Activated CD8-positive, alpha-beta T cell treated with anti-CD3 and anti-CD28 coated beads for 36 hours (primary cell): ENCODE measurements around the gene BEND6. TPM values are rescaled to one million over a fixed set of nuclear protein-coding genes. Genes with fewer than 3 reads are reported as not detected.

Experiments
- ATAC-seq: fragments of 200-7000 bp; cut with Tn5 transposase; one replicate; pipeline ENCODE4 v1.10.0; 2021; ENCODE audit warnings: mild to moderate bottlenecking, moderate library complexity
- CTCF ChIA-PET: fragments of 350-600 bp; sonication (Branson Sonifier 250); formaldehyde crosslinking; loops from one replicate; lab custom pipeline; 2021; ENCODE audit warnings: antibody characterized with exemption; lab: Charles Lee
- POLR2A ChIA-PET: fragments of 350-600 bp; sonication (Branson Sonifier 250); formaldehyde crosslinking; loops from one replicate; lab custom pipeline; 2021; ENCODE audit warnings: antibody characterized with exemption; lab: Charles Lee
- DNase-seq: peaks from one replicate; pipeline ENCODE4 v3.0.0-alpha.2; 2020
- H3K27ac Mint-ChIP-seq: one replicate; pipeline ENCODE4 v1.8.0; 2021; ENCODE audit warnings: mild to moderate bottlenecking, mixed read lengths
- H3K27me3 Mint-ChIP-seq: one replicate; pipeline ENCODE4 v1.8.0; 2021; ENCODE audit warnings: mixed read lengths
- H3K36me3 Mint-ChIP-seq: one replicate; pipeline ENCODE4 v1.8.0; 2021; ENCODE audit warnings: low read depth, mixed read lengths
- H3K4me1 Mint-ChIP-seq: one replicate; pipeline ENCODE4 v1.8.0; 2021; ENCODE audit warnings: low read depth, mixed read lengths
- H3K4me3 Mint-ChIP-seq: one replicate; pipeline ENCODE4 v1.8.0; 2021; ENCODE audit warnings: mild to moderate bottlenecking, moderate library complexity, mixed read lengths
- H3K9me3 Mint-ChIP-seq: one replicate; pipeline ENCODE4 v1.8.0; 2021; ENCODE audit warnings: mixed read lengths
- CTCF ChIP-seq: fragments of 200-600 bp; IDR thresholded peaks from one replicate; pipeline ENCODE4 v1.8.0; 2022; ENCODE audit warnings: antibody characterized with exemption, mild to moderate bottlenecking
- intact Hi-C: fragments of 100-400 bp; cut with micrococcal nuclease; formaldehyde crosslinking; loops from one replicate; pipeline ENCODE4 v1.10.0; 2022
- total RNA-seq, 2 experiments: library from RNA; stranded (reverse); gene quantifications; one replicate each; pipeline ENCODE4 v1.2.3, GENCODE V29; 2021

The BEND6 gene
- total RNA-seq, 2 experiments from 2014 or later = not detected

DNA sequence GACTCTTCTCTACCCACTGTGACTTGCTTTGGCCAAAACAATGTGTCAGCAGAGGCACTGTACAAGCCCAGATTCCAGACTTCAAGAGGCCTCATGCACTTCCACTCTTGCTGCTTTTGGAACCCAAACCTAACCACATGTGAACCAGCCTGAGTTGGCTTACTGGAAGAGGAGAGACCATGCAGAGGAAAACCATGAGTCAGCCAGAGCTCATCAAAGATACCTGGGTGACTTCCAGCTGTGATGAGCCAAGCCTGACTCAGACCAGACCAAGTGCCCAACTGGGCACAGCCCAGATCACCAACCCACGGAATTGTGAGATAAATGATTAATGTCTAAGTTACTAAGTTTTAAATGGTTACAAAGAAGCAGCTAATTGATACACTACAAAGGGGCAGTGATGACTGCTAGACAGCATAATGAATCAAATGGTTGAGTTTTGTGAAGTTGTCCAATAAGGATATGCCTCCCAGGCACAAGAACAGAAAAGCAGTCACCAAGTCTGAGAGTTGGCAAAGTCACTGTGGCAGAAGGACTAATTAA, 16.2 kb upstream of the BEND6 start:
- ATAC-seq (no peak), DNase-seq (no peak)
- CTCF ChIA-PET = interaction anchor here (1.4 kb wide), 1 partner anchor 12 kb away, joined by 6 read pairs; no protein-coding TSS in a partner anchor

GRCh38 chr6:56940463-56940862, 14.4 kb upstream of the BEND6 start:
- no peak overlapping the region for H3K27ac Mint-ChIP-seq
- DNase-seq = no peak
- peaks cover 11% of the 10 kb centered on the region for H3K27me3 Mint-ChIP-seq
- peaks cover 13% of the 10 kb centered on the region for H3K9me3 Mint-ChIP-seq
- CTCF ChIA-PET = no interaction called here
- TF ChIP-seq CTCF = no peak
- intact Hi-C loops = no loop called here
- H3K4me3 Mint-ChIP-seq = no peak overlapping the region
- POLR2A ChIA-PET = no interaction called here
- no peaks in the 10 kb centered on the region for H3K4me1 Mint-ChIP-seq
- H3K36me3 Mint-ChIP-seq = no peaks in the 10 kb centered on the region
- no peak for ATAC-seq

More for the DNA sequence above, 16.2 kb upstream of the BEND6 start:
- intact Hi-C loops = no loop called here
- Mint-ChIP-seq H3K27ac (no peak overlapping the region), H3K27me3 (peaks cover 1% of the 10 kb centered on the region), H3K36me3 (no peaks in the 10 kb centered on the region), H3K4me3 (no peak overlapping the region), H3K4me1 (no peaks in the 10 kb centered on the region), H3K9me3 (peaks cover 13% of the 10 kb centered on the region)
- TF ChIP-seq CTCF = no peak
- POLR2A ChIA-PET = no interaction called here

DNA sequence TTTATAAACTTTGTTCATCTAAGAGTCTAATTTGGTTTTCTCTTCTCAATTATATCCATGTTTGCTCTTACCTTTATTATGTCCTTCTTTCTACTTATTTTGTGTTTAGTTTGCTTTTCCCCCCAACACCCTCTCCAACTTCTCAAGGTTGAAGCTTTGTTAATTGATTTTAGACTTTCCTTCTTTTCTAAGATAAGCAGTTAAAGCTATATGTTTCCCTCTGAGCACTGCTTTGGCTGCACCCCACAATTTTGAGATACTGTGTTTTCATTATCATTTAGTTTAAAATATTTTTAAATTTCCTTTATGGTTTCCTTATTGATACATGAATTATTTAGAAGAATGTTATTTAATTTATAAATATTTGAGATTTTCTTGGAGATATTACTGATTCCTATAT, 13.9 kb upstream of the BEND6 start:
- ChIA-PET CTCF (no interaction called here), POLR2A (no interaction called here)
- H3K9me3 Mint-ChIP-seq = peaks cover 13% of the 10 kb centered on the region
- TF ChIP-seq CTCF = no peak
- DNase-seq (no peak), ATAC-seq (no peak)
- intact Hi-C loops = no loop called here
- no peak overlapping the region for H3K27ac Mint-ChIP-seq
- no peaks in the 10 kb centered on the region for H3K4me1 Mint-ChIP-seq
- H3K36me3 Mint-ChIP-seq = no peaks in the 10 kb centered on the region
- peaks cover 11% of the 10 kb centered on the region for H3K27me3 Mint-ChIP-seq
- no peak overlapping the region for H3K4me3 Mint-ChIP-seq

DNA sequence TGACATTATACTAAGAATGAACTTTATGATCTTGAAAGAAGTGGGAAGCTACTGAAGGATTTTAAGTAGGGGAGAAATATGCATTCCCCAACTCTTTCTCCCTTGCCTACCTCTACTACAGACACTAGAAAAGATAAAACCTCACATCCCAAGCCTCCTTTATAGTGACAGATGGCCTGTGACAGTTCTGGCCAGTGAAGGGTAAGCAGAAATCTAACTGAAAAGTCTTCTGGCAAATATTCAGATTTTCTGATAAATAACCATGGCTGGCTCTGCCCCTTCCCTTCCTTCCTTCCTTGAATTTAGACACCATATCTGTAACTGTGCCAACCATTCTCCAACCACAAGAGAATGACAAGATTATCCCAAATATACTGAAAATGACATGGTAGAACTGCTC, 10.2 kb upstream of the BEND6 start:
- DNase-seq (no peak), ATAC-seq (no peak)
- POLR2A ChIA-PET = interaction anchor here (0.6 kb wide), 1 partner anchor 62 kb away, joined by 3 read pairs; no protein-coding TSS in a partner anchor
- Mint-ChIP-seq H3K4me1 (no peaks in the 10 kb centered on the region), H3K27me3 (peaks cover 31% of the 10 kb centered on the region), H3K36me3 (no peaks in the 10 kb centered on the region), H3K27ac (no peak overlapping the region), H3K4me3 (no peak overlapping the region), H3K9me3 (peaks cover 11% of the 10 kb centered on the region)
- CTCF ChIA-PET = no interaction called here
- intact Hi-C loops = no loop called here
- TF ChIP-seq CTCF = no peak

- no peak for ATAC-seq
- no peak overlapping the region for H3K4me3 Mint-ChIP-seq
- H3K36me3 Mint-ChIP-seq = no peaks in the 10 kb centered on the region
- no peaks in the 10 kb centered on the region for H3K4me1 Mint-ChIP-seq
- ChIA-PET CTCF (no interaction called here), POLR2A (no interaction called here)
- DNase-seq = no peak
- H3K27me3 Mint-ChIP-seq = peaks cover 39% of the 10 kb centered on the region
- peaks cover 7% of the 10 kb centered on the region for H3K9me3 Mint-ChIP-seq
- intact Hi-C loops = no loop called here
- no peak overlapping the region for H3K27ac Mint-ChIP-seq
- TF ChIP-seq CTCF = no peak
Observed at GRCh38 chr6:56946368-56946767, 8.5 kb upstream of the BEND6 start.
